Karpas-422 (cell line): ENCODE measurements around the gene PTGER4. TPM values are rescaled to one million over a fixed set of nuclear protein-coding genes. Genes with fewer than 3 reads are reported as not detected.

Experiments used
- DNase-seq: peaks from one replicate; pipeline ENCODE4 v3.0.0-alpha.2; 2015
- H2AFZ ChIP-seq: fragments of 200-600 bp; sonication (generic); 2 replicates; pipeline ENCODE4 v1.6.1; 2014; ENCODE audit warnings: antibody characterized with exemption, low read length, mixed read lengths
- H3K27ac ChIP-seq: fragments of 200-600 bp; sonication (generic); 2 replicates; pipeline ENCODE4 v1.5.1; 2014; ENCODE audit warnings: mild to moderate bottlenecking, low read length, moderate library complexity
- H3K27me3 ChIP-seq: fragments of 200-600 bp; sonication (generic); 2 replicates; pipeline ENCODE4 v1.6.1; 2014; ENCODE audit warnings: low read length, mixed read lengths
- H3K36me3 ChIP-seq: fragments of 200-600 bp; sonication (generic); 2 replicates; pipeline ENCODE4 v1.6.1; 2014; ENCODE audit warnings: low read length, mixed read lengths; ENCODE audit not compliant: insufficient read depth
- H3K4me1 ChIP-seq: fragments of 200-600 bp; sonication (generic); 2 replicates; pipeline ENCODE4 v1.6.1; 2014; ENCODE audit warnings: mild to moderate bottlenecking, low read length, mixed read lengths
- H3K4me2 ChIP-seq: fragments of 200-600 bp; sonication (generic); 2 replicates; pipeline ENCODE4 v1.6.1; 2014; ENCODE audit warnings: low read length, low read depth, mild to moderate bottlenecking; ENCODE audit not compliant: poor library complexity, severe bottlenecking
- H3K4me3 ChIP-seq: fragments of 200-600 bp; sonication (generic); 2 replicates; pipeline ENCODE4 v1.5.1; 2014; ENCODE audit warnings: mild to moderate bottlenecking, antibody characterized with exemption, low read length, mixed read lengths
- H3K79me2 ChIP-seq: fragments of 200-600 bp; sonication (generic); 2 replicates; pipeline ENCODE4 v1.6.1; 2014; ENCODE audit warnings: mild to moderate bottlenecking, low read length, mixed read lengths
- H3K9ac ChIP-seq: fragments of 200-600 bp; sonication (generic); 2 replicates; pipeline ENCODE4 v1.6.0; 2014; ENCODE audit warnings: low read length
- H3K9me2 ChIP-seq: fragments of 200-600 bp; sonication (generic), shearing (Covaris generic); replicated peaks from 2 replicates; pipeline ENCODE4 v1.6.0; 2014; ENCODE audit warnings: mild to moderate bottlenecking, low read length, moderate library complexity; ENCODE audit not compliant: insufficient read depth
- H3K9me3 ChIP-seq: fragments of 300-700, 200-600 bp; sonication (generic); 2 replicates; pipeline ENCODE4 v1.6.1; 2014; ENCODE audit warnings: low read length, mixed read lengths
- H4K20me1 ChIP-seq: fragments of 200-600 bp; sonication (generic); 2 replicates; pipeline ENCODE4 v1.6.1; 2014; ENCODE audit warnings: mild to moderate bottlenecking, antibody characterized with exemption, low read length, low read depth; ENCODE audit not compliant: insufficient read depth
- total RNA-seq: library from RNA; depleted of rRNA; stranded (reverse); fragments of >200 nt; shearing (Covaris generic); gene quantifications from 2 replicates; pipeline ENCODE4 v1.2.3, GENCODE V29; 2014; ENCODE audit warnings: low replicate concordance

PTGER4 gene
- total RNA-seq, 1 experiment from 2014 or later = not detected

GRCh38 chr5:40682154-40683017, 2.7 kb downstream of the PTGER4 start:
- H3K4me1 ChIP-seq = peaks cover 29% of the 10 kb centered on the region
- peak overlapping the region; percentile 77 for H3K4me2 ChIP-seq
- H3K27ac ChIP-seq = no peak overlapping the region
- no peaks in the 10 kb centered on the region for H3K79me2 ChIP-seq
- peak overlapping the region; percentile 54; the same call in 1 of the 2 replicates for H3K4me3 ChIP-seq
- no peaks in the 10 kb centered on the region for H3K36me3 ChIP-seq
- 0 out of 2 replicates have a peak overlapping the region, but pooled peaks have one; percentile 28 for H3K9ac ChIP-seq
- peak overlapping the region; percentile 46; the same call in 1 of the 2 replicates for H2AFZ ChIP-seq
- peaks cover 3% of the 10 kb centered on the region; the same call in 1 of the 2 replicates for H3K27me3 ChIP-seq
- no peaks in the 10 kb centered on the region for H3K9me3 ChIP-seq
- peaks cover 5% of the 10 kb centered on the region; the same call in 1 of the 2 replicates for H4K20me1 ChIP-seq
- DNase-seq = no peak
- no peaks in the 10 kb centered on the region for H3K9me2 ChIP-seq

- Histone ChIP-seq H3K79me2 (no peaks in the 10 kb centered on the region), H3K9ac (no peak overlapping the region), H3K27ac (no peak overlapping the region), H3K27me3 (peaks cover 3% of the 10 kb centered on the region; the same call in 1 of the 2 replicates), H3K4me2 (no peak overlapping the region), H3K4me1 (peaks cover 29% of the 10 kb centered on the region), H2AFZ (no peak overlapping the region), H3K9me3 (no peaks in the 10 kb centered on the region), H3K9me2 (no peaks in the 10 kb centered on the region), H3K36me3 (no peaks in the 10 kb centered on the region), H3K4me3 (no peak overlapping the region), H4K20me1 (peaks cover 10% of the 10 kb centered on the region; the same call in 1 of the 2 replicates)
- DNase-seq = no peak
Measured at GRCh38 chr5:40683305-40683704, 3.6 kb downstream of the PTGER4 start.

- Histone ChIP-seq H4K20me1 (peaks cover 10% of the 10 kb centered on the region; the same call in 1 of the 2 replicates), H2AFZ (no peak overlapping the region), H3K9me3 (no peaks in the 10 kb centered on the region), H3K9ac (no peak overlapping the region), H3K4me3 (no peak overlapping the region), H3K79me2 (no peaks in the 10 kb centered on the region), H3K9me2 (no peaks in the 10 kb centered on the region), H3K27me3 (peaks cover 3% of the 10 kb centered on the region; the same call in 1 of the 2 replicates), H3K36me3 (no peaks in the 10 kb centered on the region), H3K4me2 (no peak overlapping the region), H3K27ac (no peak overlapping the region), H3K4me1 (peaks cover 18% of the 10 kb centered on the region)
- DNase-seq = no peak
Measured at GRCh38 chr5:40685193-40685592, 5.5 kb downstream of the PTGER4 start.

- Histone ChIP-seq H2AFZ (no peak overlapping the region), H3K4me3 (no peak overlapping the region), H4K20me1 (peaks cover 10% of the 10 kb centered on the region; the same call in 1 of the 2 replicates), H3K9ac (no peak overlapping the region), H3K36me3 (no peaks in the 10 kb centered on the region), H3K27ac (no peak overlapping the region), H3K9me3 (no peaks in the 10 kb centered on the region), H3K79me2 (no peaks in the 10 kb centered on the region), H3K4me1 (peaks cover 10% of the 10 kb centered on the region), H3K4me2 (no peak overlapping the region), H3K9me2 (no peaks in the 10 kb centered on the region), H3K27me3 (0 out of 2 replicates have a peak, but pooled peaks cover under 1% of the 10 kb centered on the region)
- DNase-seq = no peak
Measured at GRCh38 chr5:40685976-40686486, 6.3 kb downstream of the PTGER4 start.

GRCh38 chr5:40687321-40687720, 7.6 kb downstream of the PTGER4 start:
- H3K9ac ChIP-seq = no peak overlapping the region
- no peaks in the 10 kb centered on the region for H3K36me3 ChIP-seq
- H3K79me2 ChIP-seq = no peaks in the 10 kb centered on the region
- no peaks in the 10 kb centered on the region for H3K9me3 ChIP-seq
- no peaks in the 10 kb centered on the region for H3K27me3 ChIP-seq
- no peak overlapping the region for H2AFZ ChIP-seq
- H3K4me2 ChIP-seq = no peak overlapping the region
- H3K9me2 ChIP-seq = no peaks in the 10 kb centered on the region
- H3K4me1 ChIP-seq = no peaks in the 10 kb centered on the region
- H4K20me1 ChIP-seq = 0 out of 2 replicates have a peak, but pooled peaks cover 10% of the 10 kb centered on the region
- H3K27ac ChIP-seq = no peak overlapping the region
- DNase-seq = no peak
- H3K4me3 ChIP-seq = no peak overlapping the region

- no peak overlapping the region for H3K4me3 ChIP-seq
- H3K9me3 ChIP-seq = no peaks in the 10 kb centered on the region
- no peak overlapping the region for H3K4me2 ChIP-seq
- no peaks in the 10 kb centered on the region for H3K79me2 ChIP-seq
- no peak overlapping the region for H2AFZ ChIP-seq
- H3K27ac ChIP-seq = no peak overlapping the region
- H3K9ac ChIP-seq = no peak overlapping the region
- no peaks in the 10 kb centered on the region for H3K27me3 ChIP-seq
- H3K36me3 ChIP-seq = no peaks in the 10 kb centered on the region
- no peaks in the 10 kb centered on the region for H3K4me1 ChIP-seq
- DNase-seq = peak; percentile 94
- no peaks in the 10 kb centered on the region for H3K9me2 ChIP-seq
- H4K20me1 ChIP-seq = 0 out of 2 replicates have a peak, but pooled peaks cover 10% of the 10 kb centered on the region
Measured at GRCh38 chr5:40688127-40688761, 8.5 kb downstream of the PTGER4 start.

- H3K4me3 ChIP-seq = no peak overlapping the region
- no peaks in the 10 kb centered on the region for H3K9me2 ChIP-seq
- no peaks in the 10 kb centered on the region for H3K36me3 ChIP-seq
- H3K27me3 ChIP-seq = no peaks in the 10 kb centered on the region
- H2AFZ ChIP-seq = no peak overlapping the region
- no peaks in the 10 kb centered on the region for H3K9me3 ChIP-seq
- DNase-seq = no peak
- H3K9ac ChIP-seq = no peak overlapping the region
- H3K4me1 ChIP-seq = no peaks in the 10 kb centered on the region
- H3K4me2 ChIP-seq = no peak overlapping the region
- H3K79me2 ChIP-seq = no peaks in the 10 kb centered on the region
- 0 out of 2 replicates have a peak, but pooled peaks cover 10% of the 10 kb centered on the region for H4K20me1 ChIP-seq
- H3K27ac ChIP-seq = no peak overlapping the region
Measured at GRCh38 chr5:40688996-40689395, 9.3 kb downstream of the PTGER4 start.

- Histone ChIP-seq H3K79me2 (no peaks in the 10 kb centered on the region), H3K9me3 (no peaks in the 10 kb centered on the region), H3K4me3 (no peak overlapping the region), H2AFZ (no peak overlapping the region), H3K4me2 (no peak overlapping the region), H3K36me3 (no peaks in the 10 kb centered on the region), H3K9me2 (no peaks in the 10 kb centered on the region), H4K20me1 (0 out of 2 replicates have a peak, but pooled peaks cover 10% of the 10 kb centered on the region), H3K4me1 (no peaks in the 10 kb centered on the region), H3K9ac (no peak overlapping the region), H3K27ac (no peak overlapping the region), H3K27me3 (no peaks in the 10 kb centered on the region)
- no peak for DNase-seq
Measured at GRCh38 chr5:40689438-40689837, 9.7 kb downstream of the PTGER4 start.
